DND-41 (cell line): ENCODE data around the gene TRAF3IP1.
"Not testable (repeated sequence)": the region's sequence is repeated elsewhere in the genome, so short reads cannot be mapped to it uniquely, and the experiment has no call there.

Source experiments
- EZH2 ChIP-seq: IDR thresholded peaks from 3 replicates; pipeline ENCODE4 v1.6.1; 2012; ENCODE audit warnings: borderline replicate concordance, low read depth, mild to moderate bottlenecking, moderate library complexity, low read length, inconsistent platforms; ENCODE audit not compliant: severe bottlenecking
- TF ChIP-seq, protein P1 (sequence below): IDR thresholded peaks from 2 replicates; pipeline ENCODE4 v1.5.1; 2012; ENCODE audit warnings: borderline replicate concordance, low read length, moderate library complexity, mild to moderate bottlenecking; ENCODE audit not compliant: poor library complexity, severe bottlenecking; ENCODE audit errors: extremely low read depth

- TF ChIP-seq, protein P1, sequence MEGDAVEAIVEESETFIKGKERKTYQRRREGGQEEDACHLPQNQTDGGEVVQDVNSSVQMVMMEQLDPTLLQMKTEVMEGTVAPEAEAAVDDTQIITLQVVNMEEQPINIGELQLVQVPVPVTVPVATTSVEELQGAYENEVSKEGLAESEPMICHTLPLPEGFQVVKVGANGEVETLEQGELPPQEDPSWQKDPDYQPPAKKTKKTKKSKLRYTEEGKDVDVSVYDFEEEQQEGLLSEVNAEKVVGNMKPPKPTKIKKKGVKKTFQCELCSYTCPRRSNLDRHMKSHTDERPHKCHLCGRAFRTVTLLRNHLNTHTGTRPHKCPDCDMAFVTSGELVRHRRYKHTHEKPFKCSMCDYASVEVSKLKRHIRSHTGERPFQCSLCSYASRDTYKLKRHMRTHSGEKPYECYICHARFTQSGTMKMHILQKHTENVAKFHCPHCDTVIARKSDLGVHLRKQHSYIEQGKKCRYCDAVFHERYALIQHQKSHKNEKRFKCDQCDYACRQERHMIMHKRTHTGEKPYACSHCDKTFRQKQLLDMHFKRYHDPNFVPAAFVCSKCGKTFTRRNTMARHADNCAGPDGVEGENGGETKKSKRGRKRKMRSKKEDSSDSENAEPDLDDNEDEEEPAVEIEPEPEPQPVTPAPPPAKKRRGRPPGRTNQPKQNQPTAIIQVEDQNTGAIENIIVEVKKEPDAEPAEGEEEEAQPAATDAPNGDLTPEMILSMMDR, result not testable (repeated sequence)
- not testable (repeated sequence) for TF ChIP-seq EZH2
Observed at GRCh38 chr2:238372277-238372676, 52.0 kb downstream of the TRAF3IP1 start.
